Suprapubic skin (tissue), 3 donors: ENCODE results near the gene STOML1.

ENCODE experiments used
- CTCF ChIP-seq, 2 donors: fragments of 200-600 bp in 1 of 2; fragments of 450-650 bp in 1 of 2; sonication (generic) in 1 of 2; IDR thresholded peaks; one replicate each; pipeline ENCODE4 v1.5.1; 2016 to 2019; ENCODE audit warnings: antibody characterized with exemption in 2 of 2, mild to moderate bottlenecking in 1 of 2, moderate library complexity in 1 of 2
- EP300 ChIP-seq: sonication (generic); formaldehyde crosslinking; IDR thresholded peaks from one replicate; pipeline ENCODE4 v1.6.1; 2017; ENCODE audit warnings: antibody characterized with exemption

- no peak for TF ChIP-seq CTCF (IDR thresholded peaks at IDR 0.05)
- no peak for TF ChIP-seq EP300
Observed at GRCh38 chr15:73994413-73994883, 2.4 kb upstream of the STOML1 start, which contains the start of gene PML.
